Ectodermal cell (in vitro differentiated cells): Measurements from ENCODE around the gene NUDCD3.

Source experiments
- H3K27ac ChIP-seq: 2 replicates; pipeline ENCODE4 v1.7.0; 2013; ENCODE audit warnings: mild to moderate bottlenecking, low read depth, low read length; ENCODE audit not compliant: insufficient read depth, poor library complexity, severe bottlenecking
- H3K27me3 ChIP-seq: 2 replicates; pipeline ENCODE4 v1.7.0; 2013; ENCODE audit warnings: mild to moderate bottlenecking, low read length; ENCODE audit not compliant: insufficient read depth, control insufficient read depth, poor library complexity, severe bottlenecking
- H3K36me3 ChIP-seq: one replicate; pipeline ENCODE4 v1.7.0; 2013; ENCODE audit warnings: low read length; ENCODE audit not compliant: control insufficient read depth, insufficient read depth
- H3K4me1 ChIP-seq: one replicate; pipeline ENCODE4 v1.7.0; 2013; ENCODE audit warnings: low read length; ENCODE audit not compliant: control insufficient read depth, insufficient read depth
- H3K4me3 ChIP-seq: 2 replicates; pipeline ENCODE4 v1.7.0; 2013; ENCODE audit warnings: low read depth, low read length, control low read depth; ENCODE audit not compliant: insufficient read depth
- H3K9me3 ChIP-seq: 2 replicates; pipeline ENCODE4 v1.7.0; 2013; ENCODE audit warnings: mild to moderate bottlenecking, low read length, moderate library complexity; ENCODE audit not compliant: control insufficient read depth
- WGBS, 2 experiments: methylation state at CpG; one replicate each; pipeline ENCODE4 v1.1.7; 2013; ENCODE audit warnings: missing lambda C conversion rate in 2 of 2; 5-methylcytosine and 5-hydroxymethylcytosine counted together

NUDCD3 gene

DNA sequence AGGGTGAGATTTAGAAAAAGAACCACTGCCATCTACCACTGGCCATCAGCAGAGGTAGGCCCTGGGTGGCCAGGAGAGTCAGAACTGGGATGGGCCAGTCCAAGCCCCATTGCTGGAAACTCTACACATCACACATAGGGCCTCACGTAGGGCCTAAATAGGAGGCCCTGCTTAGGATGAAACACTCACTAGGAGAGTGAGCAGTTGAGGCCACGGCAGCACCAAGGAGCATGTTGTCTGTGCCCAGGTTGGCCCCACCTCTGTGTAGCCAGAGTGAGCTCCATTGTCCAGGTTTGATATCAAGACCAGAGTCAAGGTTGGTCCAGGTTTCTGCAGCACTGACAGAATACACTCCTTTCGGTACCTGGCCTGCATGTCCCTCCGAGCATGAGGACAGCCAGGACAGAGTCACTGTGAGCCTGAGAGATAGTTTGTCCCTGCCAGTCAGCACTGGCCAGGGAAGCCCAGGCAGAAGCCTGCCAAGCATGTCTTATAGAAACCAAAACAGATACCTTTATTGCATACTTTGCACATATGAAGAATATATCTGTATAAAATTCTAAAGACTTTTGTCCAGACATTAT, 87.2 kb downstream of the NUDCD3 start:
- H3K36me3 ChIP-seq, result no peaks in the 10 kb centered on the region
- H3K27me3 ChIP-seq, result no peaks in the 10 kb centered on the region
- WGBS, 2 experiments, result 96 to 97% methylated on average over 4 of the region's 4 CpGs
- no peak overlapping the region for H3K4me3 ChIP-seq
- H3K4me1 ChIP-seq, result peaks cover 7% of the 10 kb centered on the region
- H3K27ac ChIP-seq, result no peak overlapping the region
- no peaks in the 10 kb centered on the region for H3K9me3 ChIP-seq

GRCh38 chr7:44402401-44403060, 87.9 kb downstream of the NUDCD3 start:
- H3K27ac ChIP-seq, result no peak overlapping the region
- H3K36me3 ChIP-seq, result no peaks in the 10 kb centered on the region
- peaks cover 7% of the 10 kb centered on the region for H3K4me1 ChIP-seq
- H3K9me3 ChIP-seq, result no peaks in the 10 kb centered on the region
- 96% methylated on average over 13 to 14 of the region's 14 CpGs for WGBS, 2 experiments
- no peaks in the 10 kb centered on the region for H3K27me3 ChIP-seq
- H3K4me3 ChIP-seq, result no peak overlapping the region

- H3K4me1 ChIP-seq, result peaks cover 3% of the 10 kb centered on the region
- WGBS, 2 experiments, result 88 to 98% methylated on average over 4 of the region's 4 CpGs
- no peaks in the 10 kb centered on the region for H3K36me3 ChIP-seq
- no peaks in the 10 kb centered on the region for H3K9me3 ChIP-seq
- no peaks in the 10 kb centered on the region for H3K27me3 ChIP-seq
- no peak overlapping the region for H3K4me3 ChIP-seq
- H3K27ac ChIP-seq, result no peak overlapping the region
These were observed 88.8 kb downstream of the NUDCD3 start for GRCh38 chr7:44401692-44402091.

DNA sequence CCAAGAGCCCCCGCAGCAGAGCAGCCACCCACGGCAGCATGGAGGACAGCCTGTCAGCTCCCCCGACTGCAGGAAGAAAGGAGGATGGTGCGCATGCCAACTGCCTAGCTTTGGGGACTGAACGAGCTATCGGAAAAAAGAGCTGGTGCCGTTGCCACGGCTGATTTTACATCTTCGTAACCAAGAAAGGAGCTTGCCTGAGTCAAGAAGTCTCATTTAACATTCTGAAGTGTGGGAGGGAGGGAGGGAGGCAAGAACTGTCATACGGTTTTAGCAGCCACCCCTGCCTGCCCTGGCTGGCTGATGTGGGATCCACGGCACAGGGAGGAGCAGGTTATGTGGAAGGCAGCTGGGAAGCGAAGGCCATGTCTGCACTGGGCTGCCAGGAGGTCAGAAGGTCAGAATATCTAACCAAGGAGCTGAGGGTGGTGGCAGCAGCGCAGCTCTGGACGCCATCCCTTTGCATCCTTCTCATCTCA, 90.4 kb downstream of the NUDCD3 start:
- H3K27me3 ChIP-seq, result no peaks in the 10 kb centered on the region
- H3K9me3 ChIP-seq, result no peaks in the 10 kb centered on the region
- H3K4me3 ChIP-seq, result no peak overlapping the region
- H3K27ac ChIP-seq, result no peak overlapping the region
- WGBS, 2 experiments, result 94 to 96% methylated on average over 14 of the region's 14 CpGs
- H3K4me1 ChIP-seq, result no peaks in the 10 kb centered on the region
- no peaks in the 10 kb centered on the region for H3K36me3 ChIP-seq

DNA sequence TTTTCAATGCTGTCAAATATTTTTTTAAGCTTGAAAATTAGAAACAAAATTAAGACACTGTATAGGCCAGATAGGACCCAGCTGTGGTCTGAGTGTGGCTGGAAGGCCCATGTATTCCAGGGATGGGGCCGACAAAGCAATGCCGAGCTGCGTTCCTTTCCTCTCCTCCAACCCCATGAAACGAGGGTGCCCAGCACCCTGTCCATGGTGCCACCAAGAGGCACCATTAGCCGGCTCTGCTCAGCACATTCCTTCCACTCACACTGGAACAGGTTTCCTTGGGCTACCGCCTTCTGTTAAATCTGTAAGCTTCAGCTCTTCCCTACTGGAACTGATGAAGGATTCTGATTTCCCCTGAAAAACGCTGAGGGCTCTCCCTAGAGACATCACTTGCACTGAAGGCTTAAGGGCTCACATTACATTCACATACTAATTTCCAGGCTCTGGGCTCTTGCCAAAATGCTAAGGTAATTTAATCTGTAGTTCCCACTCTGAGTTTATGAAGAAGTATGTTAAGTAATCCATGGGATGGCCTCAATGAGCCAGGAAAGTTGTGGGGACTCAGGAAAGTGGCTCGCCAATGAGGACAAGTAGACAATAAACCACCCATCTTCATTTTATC, 91.4 kb downstream of the NUDCD3 start:
- Histone ChIP-seq H3K4me1 (no peaks in the 10 kb centered on the region), H3K27me3 (no peaks in the 10 kb centered on the region), H3K4me3 (no peak overlapping the region), H3K9me3 (no peaks in the 10 kb centered on the region), H3K36me3 (no peaks in the 10 kb centered on the region), H3K27ac (no peak overlapping the region)
- WGBS, 2 experiments, result 91 to 94% methylated on average over 7 of the region's 8 CpGs

- Histone ChIP-seq H3K36me3 (no peaks in the 10 kb centered on the region), H3K27ac (no peak overlapping the region), H3K4me3 (no peak overlapping the region), H3K27me3 (no peaks in the 10 kb centered on the region), H3K9me3 (no peaks in the 10 kb centered on the region), H3K4me1 (no peaks in the 10 kb centered on the region)
- WGBS, 2 experiments, result 95 to 97% methylated on average over 13 of the region's 13 CpGs
These were observed 91.9 kb downstream of the NUDCD3 start for GRCh38 chr7:44398511-44398911.

- no peaks in the 10 kb centered on the region for H3K4me1 ChIP-seq
- no peaks in the 10 kb centered on the region for H3K36me3 ChIP-seq
- no peaks in the 10 kb centered on the region for H3K27me3 ChIP-seq
- H3K4me3 ChIP-seq, result no peak overlapping the region
- no peaks in the 10 kb centered on the region for H3K9me3 ChIP-seq
- no peak overlapping the region for H3K27ac ChIP-seq
- WGBS, 2 experiments, result 94 to 95% methylated on average over 8 of the region's 8 CpGs
These were observed 93.4 kb downstream of the NUDCD3 start for GRCh38 chr7:44396931-44397545.

DNA sequence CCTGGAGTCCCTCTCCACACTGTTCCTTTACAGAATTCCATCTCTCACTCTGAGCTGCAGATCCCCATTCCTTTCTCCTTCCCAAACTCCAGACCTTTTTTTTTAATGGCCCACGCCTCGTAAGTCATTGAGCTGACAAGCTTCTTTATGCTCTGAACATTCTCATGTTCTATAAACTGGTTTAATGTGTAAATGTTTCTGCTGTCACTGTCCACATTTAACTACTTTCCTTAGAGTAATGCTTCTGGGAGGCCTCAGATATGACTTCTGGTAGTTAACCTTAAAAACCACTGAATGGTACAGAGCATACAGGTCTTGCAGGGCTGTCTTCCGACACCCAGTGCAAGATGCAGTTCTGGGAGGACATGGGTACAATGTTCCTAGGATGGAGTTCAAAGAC, 94.0 kb downstream of the NUDCD3 start:
- no peaks in the 10 kb centered on the region for H3K36me3 ChIP-seq
- H3K27ac ChIP-seq, result no peak overlapping the region
- WGBS, 2 experiments, result 92% methylated on average over 2 to 3 of the region's 3 CpGs
- H3K9me3 ChIP-seq, result no peaks in the 10 kb centered on the region
- H3K27me3 ChIP-seq, result no peaks in the 10 kb centered on the region
- H3K4me1 ChIP-seq, result no peaks in the 10 kb centered on the region
- H3K4me3 ChIP-seq, result no peak overlapping the region

GRCh38 chr7:44395067-44395466, 95.4 kb downstream of the NUDCD3 start:
- Histone ChIP-seq H3K4me3 (no peak overlapping the region), H3K4me1 (no peaks in the 10 kb centered on the region), H3K27me3 (no peaks in the 10 kb centered on the region), H3K27ac (no peak overlapping the region), H3K9me3 (no peaks in the 10 kb centered on the region), H3K36me3 (no peaks in the 10 kb centered on the region)
- 92 to 94% methylated on average over 2 to 4 of the region's 4 CpGs for WGBS, 2 experiments

DNA sequence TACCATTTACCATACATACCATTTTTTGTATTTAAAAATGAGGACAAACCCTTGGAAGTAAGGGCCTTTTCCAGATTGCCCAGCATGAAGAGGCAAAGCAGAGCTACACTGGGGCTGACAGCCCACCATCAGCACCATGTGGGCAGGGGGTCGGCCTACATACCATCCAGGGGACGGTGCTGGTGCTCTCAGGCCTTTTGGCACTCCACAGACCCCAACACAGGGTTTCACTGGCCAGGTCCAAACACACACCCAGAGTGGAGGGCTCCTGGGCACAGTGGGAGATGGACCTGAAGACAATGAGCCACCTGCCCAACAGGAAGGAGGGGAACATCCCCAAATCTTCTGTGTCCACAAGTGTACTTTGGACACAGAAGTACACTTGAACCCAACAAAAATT, 95.8 kb downstream of the NUDCD3 start:
- H3K4me3 ChIP-seq, result no peak overlapping the region
- no peaks in the 10 kb centered on the region for H3K36me3 ChIP-seq
- no peak overlapping the region for H3K27ac ChIP-seq
- no peaks in the 10 kb centered on the region for H3K27me3 ChIP-seq
- no peaks in the 10 kb centered on the region for H3K4me1 ChIP-seq
- no peaks in the 10 kb centered on the region for H3K9me3 ChIP-seq
- 93 to 94% methylated on average over 2 of the region's 2 CpGs for WGBS, 2 experiments
